ENCODE data around the gene TIMMDC1.

The TIMMDC1 gene, protein sequence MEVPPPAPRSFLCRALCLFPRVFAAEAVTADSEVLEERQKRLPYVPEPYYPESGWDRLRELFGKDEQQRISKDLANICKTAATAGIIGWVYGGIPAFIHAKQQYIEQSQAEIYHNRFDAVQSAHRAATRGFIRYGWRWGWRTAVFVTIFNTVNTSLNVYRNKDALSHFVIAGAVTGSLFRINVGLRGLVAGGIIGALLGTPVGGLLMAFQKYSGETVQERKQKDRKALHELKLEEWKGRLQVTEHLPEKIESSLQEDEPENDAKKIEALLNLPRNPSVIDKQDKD
- 34.6 to 64.8 (median 49.3) reads per million in 4 experiments for total RNA-seq

GRCh38 chr3:119498186-119499011, at the start of gene TIMMDC1:
TIMMDC1 (plus strand) TSS chr3:119498547; CDS start chr3:119498734, 187 bp downstream.
- DNase-seq = peak; percentile 94

GRCh38 chr3:119453822-119454221, 44.5 kb upstream of the TIMMDC1 start:
- DNase-seq = no peak

DNA sequence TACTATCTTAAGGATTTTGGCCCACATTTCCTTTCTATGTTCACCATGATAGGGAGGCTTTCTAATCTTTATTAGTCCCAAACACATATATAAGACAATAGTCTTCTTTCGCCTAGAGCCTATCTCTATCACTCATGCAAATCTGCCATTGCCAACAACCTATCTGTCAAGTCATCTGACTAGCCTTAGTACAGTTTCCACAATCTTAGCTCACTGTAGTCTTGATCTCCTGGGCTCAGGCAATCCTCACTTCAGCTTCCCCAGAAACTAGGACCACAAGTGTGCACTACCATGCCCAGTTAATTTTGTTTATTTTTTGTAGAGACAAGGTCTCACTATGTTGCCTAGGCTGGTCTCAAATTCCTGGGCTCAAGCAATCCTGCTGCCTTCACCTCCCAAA, 41.9 kb upstream of the TIMMDC1 start:
- no peak for DNase-seq

- DNase-seq = no peak
Observed at GRCh38 chr3:119457246-119457645, 41.1 kb upstream of the TIMMDC1 start.

DNA sequence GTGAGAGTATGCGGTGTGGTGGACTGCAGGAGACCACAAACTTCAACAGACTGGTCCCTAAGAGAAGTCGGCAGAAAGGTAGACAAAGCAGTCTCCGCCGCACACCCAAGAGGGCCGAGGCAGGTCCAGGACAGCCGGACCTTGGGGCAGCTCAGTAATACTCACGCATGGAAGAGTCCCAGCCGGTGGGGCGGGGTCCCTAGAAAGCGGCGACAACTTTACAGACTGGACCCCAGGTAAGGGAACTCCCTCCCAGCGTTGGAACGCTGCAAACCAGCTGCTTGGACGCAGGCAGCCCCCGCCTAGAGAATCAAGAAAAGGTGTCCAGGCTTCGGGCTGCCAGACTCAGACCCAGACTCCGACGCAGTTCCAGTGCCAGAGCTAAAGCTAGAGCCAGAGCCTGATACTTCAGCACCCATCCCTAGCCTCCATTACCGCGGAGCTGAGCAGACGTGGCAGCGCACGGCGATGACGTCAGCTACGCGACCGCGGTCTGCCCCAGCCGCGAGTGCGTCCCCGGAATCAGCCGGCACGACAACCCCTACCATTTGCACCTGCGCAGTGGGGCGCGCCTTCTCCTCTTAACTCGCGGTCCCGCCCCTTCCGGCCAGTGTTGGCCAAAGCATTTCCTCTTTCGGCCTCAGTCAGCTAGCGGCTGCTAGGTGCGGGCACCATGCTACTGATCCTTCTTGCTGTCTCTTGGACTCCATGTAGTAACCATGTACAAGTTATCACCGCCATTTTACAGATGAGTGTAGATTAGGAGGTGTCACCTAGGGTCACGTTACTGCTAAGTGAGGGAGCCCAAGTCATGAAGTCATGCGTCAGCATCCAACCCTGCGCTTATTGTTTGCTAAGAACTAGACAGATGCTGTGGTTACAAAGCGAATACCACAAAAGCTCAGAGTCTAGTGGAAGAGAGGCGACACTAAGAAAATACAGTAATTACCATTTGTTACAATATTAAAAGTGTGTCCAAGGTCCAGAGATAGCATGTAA, 34.9 kb upstream of the TIMMDC1 start, which contains the start of gene TMEM39A:
TMEM39A (minus strand) TSS at position 445 of the 999 bp plus-strand sequence. CDS start 1,541 bp downstream, outside the sequence.
- peak; percentile 96 for DNase-seq

GRCh38 chr3:119468041-119468440, 30.3 kb upstream of the TIMMDC1 start:
- DNase-seq = no peak

DNA sequence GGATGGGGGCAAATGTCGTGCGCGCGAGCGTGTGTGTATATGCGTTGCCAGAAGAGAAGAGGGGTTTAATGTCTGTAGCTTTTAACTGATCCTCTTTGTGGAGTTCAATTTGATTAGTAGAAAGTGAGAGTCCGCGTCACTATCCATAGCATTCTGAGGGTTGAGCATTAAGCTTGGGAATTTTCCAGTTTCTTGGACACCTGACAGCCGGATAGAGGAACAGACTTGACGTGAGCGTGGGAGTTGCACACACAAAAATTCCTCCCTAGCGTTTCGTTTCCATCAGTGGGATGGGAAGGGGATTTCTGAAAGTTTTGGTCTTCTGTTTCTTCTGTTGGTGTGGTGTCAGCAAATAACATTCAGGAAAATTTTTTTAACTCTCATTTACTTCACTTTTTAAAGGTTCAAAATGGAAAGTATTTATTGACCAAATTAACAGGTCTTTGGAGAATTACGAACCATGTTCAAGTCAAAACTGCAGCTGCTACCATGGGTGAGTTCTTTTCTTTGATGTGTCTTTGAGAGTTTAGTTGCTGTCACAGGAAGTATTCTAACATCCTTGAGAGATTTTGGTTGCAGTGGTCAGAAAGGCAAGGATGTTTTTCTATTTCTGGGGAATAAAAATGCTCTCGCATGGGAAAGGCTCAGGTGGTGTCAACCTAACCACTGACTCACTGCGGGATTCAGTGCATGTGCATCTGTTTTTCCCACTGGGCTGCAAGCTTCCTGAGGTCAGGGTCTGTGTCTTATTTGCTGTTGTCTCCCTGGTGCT, 28.7 kb upstream of the TIMMDC1 start:
- DNase-seq = no peak

DNA sequence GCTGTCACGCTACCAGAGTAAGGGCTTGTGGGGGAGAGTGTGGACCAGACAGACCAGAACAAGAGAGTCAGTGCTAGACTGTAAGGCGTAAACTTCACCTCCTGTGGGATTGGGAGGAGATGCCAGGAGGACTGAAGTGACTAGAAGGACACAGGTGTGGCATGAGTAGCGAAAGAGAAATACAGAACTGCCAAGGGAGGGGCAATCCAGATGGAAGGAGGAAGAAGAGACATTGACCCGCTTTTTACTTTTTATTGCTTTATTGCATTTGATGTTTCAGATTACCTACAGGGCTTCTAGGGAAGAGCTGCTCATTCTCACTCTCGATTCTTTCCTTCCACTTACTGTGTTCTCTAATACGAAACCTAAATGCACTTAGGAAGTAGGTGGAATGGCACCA, 27.5 kb upstream of the TIMMDC1 start:
- DNase-seq = no peak

GRCh38 chr3:119481079-119481478, 17.3 kb upstream of the TIMMDC1 start:
- DNase-seq = no peak

DNA sequence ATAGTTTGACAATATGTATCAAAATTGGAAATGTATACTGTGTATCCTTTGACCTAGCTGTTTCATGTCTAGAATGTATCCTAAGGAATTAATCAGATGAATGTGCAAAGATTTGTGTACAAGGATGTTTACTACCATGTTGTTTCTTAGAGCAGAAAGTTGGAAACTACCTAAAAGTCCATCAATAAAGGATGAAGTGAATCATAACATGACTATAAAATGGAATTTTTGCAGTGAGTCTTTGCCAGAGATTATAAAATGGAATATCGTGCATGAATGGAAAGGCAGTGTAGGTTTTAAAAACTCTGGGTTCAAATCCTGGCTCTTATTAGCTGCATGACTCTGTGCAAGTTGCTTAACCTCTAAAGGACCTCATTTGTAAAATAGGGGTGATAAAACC, 15.2 kb upstream of the TIMMDC1 start:
- no peak for DNase-seq

GRCh38 chr3:119485563-119485962, 12.8 kb upstream of the TIMMDC1 start:
- no peak for DNase-seq

DNA sequence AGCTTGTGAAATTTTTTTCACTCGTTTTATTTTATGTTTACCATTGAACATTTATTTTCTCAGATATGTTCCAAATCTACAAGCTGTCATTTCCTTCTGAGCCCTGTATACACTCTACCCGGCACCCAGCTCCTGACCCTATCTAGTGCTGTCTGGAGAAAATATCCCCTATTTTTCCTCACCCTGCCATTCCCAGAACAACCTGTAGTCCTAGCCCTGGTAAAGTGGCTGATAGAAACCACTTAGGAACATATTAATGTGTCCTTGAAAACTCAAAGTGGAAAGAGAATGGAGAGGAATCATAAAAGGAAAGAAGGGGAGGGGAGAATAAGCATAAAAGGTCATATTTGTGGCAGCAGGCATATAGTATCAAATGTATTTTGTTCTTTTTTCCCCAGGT, 8.2 kb upstream of the TIMMDC1 start:
- DNase-seq = no peak

GRCh38 chr3:119492128-119492527, 6.2 kb upstream of the TIMMDC1 start:
- DNase-seq = no peak

DNA sequence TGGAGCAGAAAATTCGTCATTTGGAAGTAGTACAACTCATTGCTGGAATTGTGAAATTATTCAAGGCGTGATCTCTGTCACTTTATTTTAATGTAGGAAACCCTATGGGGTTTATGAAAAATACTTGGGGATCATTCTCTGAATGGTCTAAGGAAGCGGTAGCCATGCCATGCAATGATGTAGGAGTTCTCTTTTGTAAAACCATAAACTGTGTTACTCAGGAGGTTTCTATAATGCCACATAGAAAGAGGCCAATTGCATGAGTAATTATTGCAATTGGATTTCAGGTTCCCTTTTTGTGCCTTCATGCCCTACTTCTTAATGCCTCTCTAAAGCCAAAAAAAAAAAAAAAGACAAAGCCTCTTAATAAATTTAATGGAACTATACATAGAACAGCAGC, 5.5 kb upstream of the TIMMDC1 start:
- no peak for DNase-seq

DNA sequence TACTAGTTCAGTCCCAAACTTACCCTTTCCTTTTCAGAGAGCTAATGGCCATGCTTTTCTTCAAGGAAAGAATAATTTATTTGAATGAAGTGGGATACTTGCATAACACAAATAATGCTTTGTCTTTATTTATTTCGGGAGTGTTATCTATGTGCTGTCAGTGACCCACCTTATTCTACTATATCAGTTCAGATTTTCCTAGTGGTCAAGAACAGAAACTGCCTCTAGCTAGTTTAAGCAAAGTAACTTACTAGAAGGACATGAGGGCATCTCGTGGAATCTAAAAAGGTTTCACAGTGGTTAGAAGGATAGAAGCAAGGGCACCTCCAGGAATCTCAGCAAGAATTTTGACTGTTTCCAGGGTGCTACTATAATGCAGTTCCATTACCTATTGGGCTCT, 3.8 kb upstream of the TIMMDC1 start:
- DNase-seq = no peak

GRCh38 chr3:119497820-119498185, 544 bp upstream of the TIMMDC1 start:
- no peak for DNase-seq

GRCh38 chr3:119500265-119500664, 1.9 kb downstream of the TIMMDC1 start:
- no peak for DNase-seq

- DNase-seq = no peak
Observed at GRCh38 chr3:119500901-119501300, 2.6 kb downstream of the TIMMDC1 start.

GRCh38 chr3:119506631-119507030, 8.3 kb downstream of the TIMMDC1 start:
- DNase-seq = no peak

- no peak for DNase-seq
Observed at GRCh38 chr3:119507404-119507803, 9.1 kb downstream of the TIMMDC1 start.

DNA sequence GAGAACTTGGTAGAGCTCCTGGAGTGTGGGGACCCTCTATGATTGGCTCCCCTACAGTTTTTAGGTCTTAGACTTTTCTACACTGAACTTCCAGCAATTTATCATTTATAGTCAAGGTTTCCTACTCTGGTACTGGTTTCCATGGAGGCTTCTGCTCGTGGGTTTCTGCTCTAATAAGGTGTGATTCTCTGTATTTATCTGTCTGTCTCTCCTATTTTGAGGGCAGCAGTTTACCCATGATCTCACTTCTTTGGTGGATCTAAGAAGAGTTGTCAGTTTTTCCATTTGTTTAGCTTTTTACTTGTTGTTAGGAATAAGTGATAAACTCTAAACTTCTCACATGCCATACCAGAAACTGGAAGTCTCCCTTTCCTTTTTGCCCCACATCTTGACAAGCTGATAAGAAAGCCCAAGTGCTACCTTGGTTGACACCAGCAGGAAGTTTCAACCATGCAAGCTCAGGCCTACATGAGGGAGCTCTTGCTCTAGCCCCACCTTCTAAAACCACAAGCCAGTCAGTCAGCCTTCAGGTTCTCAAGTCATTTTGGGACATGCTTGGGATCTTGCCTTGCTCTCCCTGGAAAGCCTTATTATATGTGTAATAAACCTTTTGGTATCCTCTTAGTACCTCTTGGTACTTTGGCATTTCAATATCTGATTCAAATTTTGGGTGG, 10.0 kb downstream of the TIMMDC1 start:
- no peak for DNase-seq

All from effector CD8-positive, alpha-beta T cell (primary cell).